Measurements from ENCODE around the gene PRB2. TPM values are rescaled to one million over a fixed set of nuclear protein-coding genes. Genes with fewer than 3 reads are reported as not detected.

Gene PRB2
- total RNA-seq, 1 donor from 2014 or later = not detected

DNA sequence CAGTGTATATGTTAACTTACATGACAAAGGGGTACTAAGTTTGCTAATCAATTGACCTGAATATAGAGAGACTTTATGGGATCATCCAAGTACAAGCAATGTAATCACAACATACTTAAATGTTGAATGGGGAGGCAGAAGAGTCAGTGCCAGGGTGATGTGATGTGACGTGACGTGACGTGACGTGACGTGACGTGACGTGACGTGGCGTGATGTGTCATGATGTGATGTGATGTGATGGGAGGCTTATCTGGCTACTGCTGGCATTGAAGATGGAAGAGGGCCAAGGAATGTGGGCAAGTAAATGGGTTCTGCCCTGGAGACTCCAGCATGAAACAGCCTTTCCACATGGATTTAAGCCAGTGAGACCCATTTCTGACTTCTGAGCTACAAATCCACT, 46.9 kb downstream of the PRB2 start:
- H3K27me3 Mint-ChIP-seq (ENCODE audit: low read depth) = no peaks in the 10 kb centered on the region

DNA sequence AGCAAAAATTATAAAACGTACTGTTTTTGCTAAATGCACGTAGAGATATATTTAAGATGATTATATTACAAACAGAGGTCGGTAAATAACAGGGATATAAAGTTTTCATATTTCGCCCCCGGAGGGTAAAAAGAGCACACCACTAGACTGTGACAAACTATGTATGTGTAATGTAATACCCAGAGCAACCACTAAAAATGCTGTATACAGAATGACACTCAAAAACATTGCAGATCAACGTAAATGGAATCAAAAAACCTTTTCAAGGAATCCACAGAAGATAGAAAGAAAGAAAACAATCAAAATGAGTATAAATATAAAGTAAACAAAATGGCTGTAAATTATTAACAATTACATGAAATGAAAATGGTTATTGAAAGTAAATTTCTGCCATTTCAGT, 47.6 kb downstream of the PRB2 start:
- no peak overlapping the region for H3K4me3 Mint-ChIP-seq (ENCODE audit: unreplicated experiment)
- H3K27me3 Mint-ChIP-seq (ENCODE audit: low read depth) = no peaks in the 10 kb centered on the region
- H3K27ac Mint-ChIP-seq (ENCODE audit: unreplicated experiment) = no peak overlapping the region
- no peaks in the 10 kb centered on the region for H3K36me3 Mint-ChIP-seq (ENCODE audit: low read depth)
- DNase-seq (ENCODE audit: low spot score) = no peak
- TF ChIP-seq, protein P1, sequence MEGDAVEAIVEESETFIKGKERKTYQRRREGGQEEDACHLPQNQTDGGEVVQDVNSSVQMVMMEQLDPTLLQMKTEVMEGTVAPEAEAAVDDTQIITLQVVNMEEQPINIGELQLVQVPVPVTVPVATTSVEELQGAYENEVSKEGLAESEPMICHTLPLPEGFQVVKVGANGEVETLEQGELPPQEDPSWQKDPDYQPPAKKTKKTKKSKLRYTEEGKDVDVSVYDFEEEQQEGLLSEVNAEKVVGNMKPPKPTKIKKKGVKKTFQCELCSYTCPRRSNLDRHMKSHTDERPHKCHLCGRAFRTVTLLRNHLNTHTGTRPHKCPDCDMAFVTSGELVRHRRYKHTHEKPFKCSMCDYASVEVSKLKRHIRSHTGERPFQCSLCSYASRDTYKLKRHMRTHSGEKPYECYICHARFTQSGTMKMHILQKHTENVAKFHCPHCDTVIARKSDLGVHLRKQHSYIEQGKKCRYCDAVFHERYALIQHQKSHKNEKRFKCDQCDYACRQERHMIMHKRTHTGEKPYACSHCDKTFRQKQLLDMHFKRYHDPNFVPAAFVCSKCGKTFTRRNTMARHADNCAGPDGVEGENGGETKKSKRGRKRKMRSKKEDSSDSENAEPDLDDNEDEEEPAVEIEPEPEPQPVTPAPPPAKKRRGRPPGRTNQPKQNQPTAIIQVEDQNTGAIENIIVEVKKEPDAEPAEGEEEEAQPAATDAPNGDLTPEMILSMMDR (IDR thresholded peaks at IDR 0.05) = peak; percentile 55
- H3K4me1 Mint-ChIP-seq (ENCODE audit: low read depth) = peaks cover 8% of the 10 kb centered on the region
- H3K9me3 Mint-ChIP-seq (ENCODE audit: low read depth) = peaks cover 5% of the 10 kb centered on the region

More for the DNA sequence above, 46.9 kb downstream of the PRB2 start:
- no peak overlapping the region for H3K4me3 Mint-ChIP-seq (ENCODE audit: unreplicated experiment)
- no peaks in the 10 kb centered on the region for H3K36me3 Mint-ChIP-seq (ENCODE audit: low read depth)
- TF ChIP-seq, protein P1 (IDR thresholded peaks at IDR 0.05) = no peak
- H3K9me3 Mint-ChIP-seq (ENCODE audit: low read depth) = peaks cover 5% of the 10 kb centered on the region
- DNase-seq (ENCODE audit: low spot score) = no peak
- no peak overlapping the region for H3K27ac Mint-ChIP-seq (ENCODE audit: unreplicated experiment)
- H3K4me1 Mint-ChIP-seq (ENCODE audit: low read depth) = peaks cover 8% of the 10 kb centered on the region

DNA sequence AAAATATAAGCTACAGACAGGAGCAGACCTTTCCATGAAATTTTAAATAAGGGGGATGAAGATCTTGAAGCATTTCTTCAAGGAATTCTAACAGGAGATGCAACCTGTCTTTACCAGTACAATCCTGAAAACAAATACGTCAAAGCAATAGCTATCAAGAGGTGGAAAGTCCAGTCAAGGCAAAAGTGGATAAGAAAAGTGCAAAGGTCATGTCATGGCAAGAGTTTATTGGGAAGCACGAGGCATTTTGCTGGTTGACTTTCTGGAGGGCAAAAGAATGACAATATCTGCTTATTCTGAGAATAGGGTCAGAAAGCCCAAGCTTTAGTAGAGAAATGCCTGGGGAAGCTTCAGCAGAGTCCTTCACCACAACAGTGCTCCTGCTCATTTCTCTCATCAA, 50.9 kb downstream of the PRB2 start:
- Mint-ChIP-seq H3K4me3 (ENCODE audit: unreplicated experiment) (no peak overlapping the region), H3K36me3 (ENCODE audit: low read depth) (no peaks in the 10 kb centered on the region), H3K27ac (ENCODE audit: unreplicated experiment) (no peak overlapping the region), H3K27me3 (ENCODE audit: low read depth) (no peaks in the 10 kb centered on the region), H3K9me3 (ENCODE audit: low read depth) (peaks cover 5% of the 10 kb centered on the region), H3K4me1 (ENCODE audit: low read depth) (no peaks in the 10 kb centered on the region)
- TF ChIP-seq, protein P1 (IDR thresholded peaks at IDR 0.05) = no peak
- no peak for DNase-seq (ENCODE audit: low spot score)

Other genes starting within 250 kb of the PRB2 start
- gene SMIM10L1, start 224.4 kb downstream of the PRB2 start, total RNA-seq = 11.8 to 15.8 TPM (median 12.2 TPM) in 3 replicates
- not detected in 3 replicates for gene TAS2R42, start 208.6 kb downstream of the PRB2 start, total RNA-seq
- gene PRB3, start 125.9 kb downstream of the PRB2 start, total RNA-seq = not detected in 3 replicates
- not detected in 3 replicates for gene PRB4, start 85.1 kb downstream of the PRB2 start, total RNA-seq